Astrocyte of the hippocampus (primary cell): ENCODE measurements around the gene ESAM.
A peak's percentile ranks its signal among the peaks of the same experiment; 100 is the strongest.

ENCODE experiments used
- DNase-seq: peaks from one replicate; pipeline ENCODE4 v3.0.0; 2011; ENCODE audit warnings: low read depth, low spot score

ESAM gene, protein sequence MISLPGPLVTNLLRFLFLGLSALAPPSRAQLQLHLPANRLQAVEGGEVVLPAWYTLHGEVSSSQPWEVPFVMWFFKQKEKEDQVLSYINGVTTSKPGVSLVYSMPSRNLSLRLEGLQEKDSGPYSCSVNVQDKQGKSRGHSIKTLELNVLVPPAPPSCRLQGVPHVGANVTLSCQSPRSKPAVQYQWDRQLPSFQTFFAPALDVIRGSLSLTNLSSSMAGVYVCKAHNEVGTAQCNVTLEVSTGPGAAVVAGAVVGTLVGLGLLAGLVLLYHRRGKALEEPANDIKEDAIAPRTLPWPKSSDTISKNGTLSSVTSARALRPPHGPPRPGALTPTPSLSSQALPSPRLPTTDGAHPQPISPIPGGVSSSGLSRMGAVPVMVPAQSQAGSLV

GRCh38 chr11:124762105-124762623 is at the start of gene ESAM:
Gene ESAM (minus strand): TSS chr11:124762290. CDS start chr11:124762154, 136 bp downstream.
- DNase-seq = no peak

GRCh38 chr11:124811399-124812125 is 49.5 kb upstream of the ESAM start:
- DNase-seq = no peak

DNA sequence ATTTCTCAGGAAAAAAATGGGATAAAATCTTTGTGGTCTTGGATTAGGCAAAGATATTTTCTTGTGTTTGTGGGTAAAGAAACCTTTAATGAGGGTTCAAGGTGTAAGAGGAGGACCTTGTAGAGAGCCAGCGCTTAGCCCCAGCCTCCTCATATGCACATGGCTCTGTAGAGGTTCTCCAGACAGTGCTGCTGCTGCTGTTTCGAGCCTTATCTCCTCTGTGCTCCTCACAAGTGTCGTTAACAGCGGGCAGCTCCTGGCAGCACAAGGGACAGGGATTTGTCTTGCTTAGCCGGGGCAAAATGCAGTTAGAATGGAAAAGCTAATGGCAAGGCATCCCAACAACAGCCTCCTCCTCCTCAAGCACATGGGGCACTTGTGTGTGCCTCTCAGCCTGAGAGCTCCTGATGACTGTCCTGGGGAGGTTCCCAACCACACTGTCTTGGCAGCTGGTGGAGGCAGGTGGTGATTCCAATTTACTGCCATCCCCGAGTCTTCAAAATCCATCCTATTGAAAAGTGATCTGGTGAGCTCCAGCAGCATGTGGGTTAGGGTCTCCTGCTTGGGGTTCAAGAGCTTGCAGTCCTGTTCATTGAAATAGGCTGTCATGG is 45.7 kb upstream of the ESAM start:
- no peak for DNase-seq

DNA sequence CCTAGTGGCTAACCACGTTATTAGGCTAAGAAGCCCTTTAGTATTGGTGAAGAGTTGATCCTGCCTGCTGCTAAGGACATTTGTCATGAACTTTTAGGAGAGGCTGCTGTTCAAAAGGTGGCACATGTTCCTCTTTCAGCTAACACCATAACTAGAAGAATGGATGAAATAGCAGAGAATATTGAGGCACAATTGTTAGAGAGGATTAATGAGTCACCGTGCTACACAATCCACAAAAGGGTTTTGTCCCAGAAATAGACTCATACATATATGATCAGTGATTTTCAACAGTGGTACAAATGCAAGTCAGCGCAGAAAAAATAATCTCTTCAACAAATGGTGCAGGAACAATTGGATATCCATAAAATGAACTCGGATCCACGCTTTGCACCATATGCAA is 45.1 kb upstream of the ESAM start:
- DNase-seq = no peak

- no peak for DNase-seq
Observed at GRCh38 chr11:124804884-124805283, 42.8 kb upstream of the ESAM start.

DNA sequence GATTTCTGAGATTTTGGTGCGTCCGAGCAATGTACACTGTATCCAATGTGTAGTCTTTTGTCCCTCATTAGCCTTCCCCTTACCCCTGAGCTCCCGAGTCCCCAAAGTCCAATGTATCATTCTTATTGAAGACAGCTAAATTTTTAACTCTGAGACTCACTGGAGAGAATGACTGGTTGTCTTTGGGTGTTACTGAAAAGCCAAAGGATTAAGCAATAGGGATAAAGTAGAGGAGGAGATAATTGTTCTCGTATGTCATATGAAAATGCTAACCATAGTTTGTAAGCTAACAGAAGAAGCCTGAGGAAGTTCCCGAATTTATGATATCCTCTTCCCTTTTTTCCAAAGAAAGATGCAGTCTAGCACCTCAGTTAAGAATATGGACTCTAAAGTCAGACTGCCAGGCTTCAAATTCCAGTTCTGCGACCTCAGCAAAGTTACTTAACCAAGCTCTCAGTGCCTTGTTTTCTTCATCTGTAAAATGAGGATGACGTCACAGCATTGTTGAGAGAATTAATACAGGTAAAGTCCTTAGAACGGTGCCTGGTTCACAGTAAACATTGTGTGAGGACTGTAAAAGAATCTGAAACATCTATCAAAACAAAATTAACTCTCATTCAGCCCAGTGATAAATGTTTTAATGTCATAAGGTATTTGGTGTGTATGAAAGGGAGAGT is 39.7 kb upstream of the ESAM start:
- DNase-seq = no peak

GRCh38 chr11:124801014-124801413 is 38.9 kb upstream of the ESAM start:
- peak; percentile 33 for DNase-seq

DNA sequence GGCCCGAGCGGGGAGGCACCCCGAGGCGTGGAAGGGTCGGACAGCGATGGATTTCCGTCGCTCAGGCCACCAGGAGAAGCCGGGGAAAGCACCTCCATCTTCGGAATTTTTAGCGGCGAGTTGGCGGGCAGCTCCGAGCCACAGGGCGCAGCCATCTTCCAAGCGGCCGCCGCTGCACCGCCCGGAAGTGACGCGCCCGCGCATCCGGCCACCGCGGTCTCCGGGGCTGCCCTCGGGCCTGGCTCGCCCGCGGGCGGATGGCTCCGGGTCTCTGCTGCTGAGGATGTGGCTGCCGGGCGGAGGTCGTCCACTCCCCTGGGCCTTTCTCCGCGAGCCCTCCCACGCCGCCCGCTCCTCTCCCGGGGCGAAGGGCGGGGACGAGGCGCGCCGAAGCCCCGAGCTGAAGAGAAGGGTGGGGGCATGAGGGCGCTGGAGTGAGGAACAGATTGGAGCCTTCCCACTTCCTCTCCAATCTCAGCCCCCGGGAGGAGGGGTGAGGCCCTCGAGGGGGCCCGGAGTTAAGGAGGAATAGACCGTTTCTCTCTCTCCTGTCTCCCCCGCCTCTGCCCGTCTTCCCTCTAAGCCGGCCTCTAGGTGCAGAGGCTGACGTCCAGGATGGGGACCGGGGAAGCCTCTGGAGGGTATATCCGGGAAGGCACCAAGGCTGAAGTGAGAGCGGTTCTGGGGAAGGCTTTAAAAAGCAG is 38.3 kb upstream of the ESAM start, which contains the start of gene MSANTD2:
TSS of gene MSANTD2 (minus strand) at position 181 of the 704 bp plus-strand sequence. CDS start at position 155, 26 bp downstream.
- DNase-seq = peak; percentile 93

DNA sequence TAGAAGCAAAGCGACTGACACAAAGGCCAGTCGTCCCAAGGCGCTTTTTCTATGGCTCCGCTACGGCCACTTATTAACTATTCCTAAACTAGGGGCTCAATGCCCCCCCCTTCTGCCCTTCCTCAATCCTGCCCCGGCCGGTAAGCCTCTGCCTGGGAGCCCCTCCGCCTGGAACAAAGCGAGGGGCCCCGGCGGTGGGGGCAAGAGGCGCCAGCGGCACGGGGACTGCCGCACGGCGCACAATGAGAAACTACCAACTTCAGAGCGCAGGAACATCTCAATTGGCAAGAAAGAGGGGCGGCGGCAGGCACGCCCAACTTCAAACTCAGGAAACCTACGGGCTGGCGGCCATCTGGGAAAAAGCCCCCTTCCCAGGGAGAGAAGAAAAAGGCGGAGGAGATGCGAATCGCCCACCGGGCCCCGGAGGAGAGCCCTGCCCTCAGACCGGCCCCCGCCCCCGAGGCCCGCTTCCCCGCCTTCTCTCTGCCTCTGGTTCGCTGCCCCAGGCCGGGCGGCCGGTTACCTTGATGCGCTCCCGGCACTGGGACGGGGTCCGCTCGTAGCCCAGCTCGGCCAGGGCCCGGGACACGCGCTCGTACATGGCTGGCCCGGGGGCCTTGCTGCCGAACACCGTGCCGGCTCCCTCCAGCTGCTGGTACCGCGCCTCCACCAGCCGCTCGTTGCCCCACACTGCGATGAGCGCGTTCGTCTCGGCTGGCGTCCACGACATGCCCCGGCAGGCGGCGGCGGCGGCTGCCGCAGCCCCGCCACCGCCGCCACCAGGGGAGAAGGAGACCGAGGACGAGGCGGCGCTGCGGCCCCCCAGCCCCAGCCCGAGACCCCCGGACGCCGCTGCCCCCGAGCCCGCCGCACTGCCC is 37.5 kb upstream of the ESAM start:
- peak; percentile 60 for DNase-seq

DNA sequence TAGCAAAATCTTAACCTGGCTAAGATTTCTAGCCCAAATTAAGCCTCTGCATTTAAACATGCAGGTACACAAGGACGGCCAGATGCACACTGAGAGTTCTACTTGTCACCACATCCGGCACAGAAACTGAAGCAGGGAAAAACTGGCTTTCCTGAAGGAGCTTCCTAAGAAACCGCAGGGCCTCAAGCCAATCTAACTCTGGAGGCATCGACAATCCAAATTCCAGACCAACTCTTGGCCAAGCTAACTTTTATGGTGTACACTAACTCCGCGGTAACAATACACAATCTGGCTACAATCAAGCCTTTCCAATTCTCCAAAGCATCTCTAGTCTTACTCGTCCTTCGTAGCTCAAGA is 36.9 kb upstream of the ESAM start:
- peak; percentile 77 for DNase-seq

DNA sequence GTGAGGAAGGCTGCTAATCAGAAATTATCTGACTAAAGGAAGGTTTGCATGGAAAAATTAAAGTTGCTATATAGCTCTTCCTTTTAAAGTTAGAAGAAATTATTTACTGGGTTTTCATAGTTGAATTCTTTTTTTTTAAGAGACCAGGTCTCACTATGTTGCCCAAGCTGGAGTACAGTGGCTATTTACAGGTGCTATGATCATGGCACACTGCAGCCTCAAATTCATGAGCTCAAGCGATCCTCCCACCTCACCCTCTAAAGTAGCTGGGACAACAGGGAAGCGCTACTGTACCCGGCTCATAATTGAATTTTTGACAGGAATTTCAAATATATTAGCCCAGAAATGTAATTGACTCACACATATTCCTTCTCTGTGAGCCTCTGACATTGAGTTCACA is 34.2 kb upstream of the ESAM start:
- no peak for DNase-seq

GRCh38 chr11:124793466-124794278 is 31.6 kb upstream of the ESAM start:
- peak; percentile 66 for DNase-seq

DNA sequence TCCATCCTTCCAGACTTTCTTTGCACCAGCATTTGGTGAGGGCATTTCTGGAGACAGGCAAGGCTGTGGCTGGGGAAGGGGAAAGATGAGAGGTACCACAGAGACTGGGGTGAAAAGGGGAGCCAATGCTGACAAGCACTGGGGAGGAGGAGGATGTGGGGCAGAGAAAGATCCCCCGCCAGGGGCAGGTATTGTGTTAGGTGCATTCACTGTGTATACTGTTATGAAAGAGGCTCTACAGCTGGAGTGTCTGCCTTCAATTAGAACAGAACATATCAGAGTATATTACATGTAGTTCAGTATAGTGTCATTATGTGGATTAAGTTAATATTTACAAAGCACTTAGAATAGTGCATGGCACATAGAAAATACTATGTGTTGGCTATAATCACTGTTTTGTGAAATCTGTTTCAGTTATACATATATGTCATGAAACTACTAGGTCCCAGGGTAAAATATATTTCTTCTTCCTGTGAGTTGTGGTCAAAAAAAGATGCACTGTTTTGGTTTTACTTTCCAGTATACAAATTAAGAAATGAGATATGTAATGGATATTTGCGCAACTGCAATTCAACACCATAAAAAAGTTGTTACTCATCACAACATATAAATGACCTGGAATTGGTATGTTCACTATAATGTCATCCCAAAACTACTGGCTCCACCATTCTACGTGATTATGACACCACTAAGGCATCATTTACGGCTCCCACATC is 29.7 kb upstream of the ESAM start:
- DNase-seq = no peak

- DNase-seq = no peak
Observed at GRCh38 chr11:124788521-124788920, 26.4 kb upstream of the ESAM start.

DNA sequence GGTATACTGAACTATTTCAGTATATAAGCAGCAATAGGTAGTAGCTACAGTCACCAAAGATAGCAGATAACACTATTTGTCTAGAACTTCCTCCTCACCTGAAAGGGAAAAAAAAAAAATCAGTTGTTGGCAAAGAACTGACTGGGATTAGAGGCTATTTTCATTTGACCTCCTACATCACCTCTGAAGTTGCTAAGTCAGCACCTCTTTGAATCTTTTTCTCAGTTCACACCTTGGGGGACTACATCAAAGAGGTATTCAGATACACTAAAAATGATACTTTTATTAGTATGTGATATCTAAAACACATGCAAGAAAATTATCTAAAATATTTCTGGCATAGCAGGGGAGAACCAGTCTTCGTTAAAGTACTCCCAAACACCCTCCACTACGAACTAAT is 22.0 kb upstream of the ESAM start:
- no peak for DNase-seq

DNA sequence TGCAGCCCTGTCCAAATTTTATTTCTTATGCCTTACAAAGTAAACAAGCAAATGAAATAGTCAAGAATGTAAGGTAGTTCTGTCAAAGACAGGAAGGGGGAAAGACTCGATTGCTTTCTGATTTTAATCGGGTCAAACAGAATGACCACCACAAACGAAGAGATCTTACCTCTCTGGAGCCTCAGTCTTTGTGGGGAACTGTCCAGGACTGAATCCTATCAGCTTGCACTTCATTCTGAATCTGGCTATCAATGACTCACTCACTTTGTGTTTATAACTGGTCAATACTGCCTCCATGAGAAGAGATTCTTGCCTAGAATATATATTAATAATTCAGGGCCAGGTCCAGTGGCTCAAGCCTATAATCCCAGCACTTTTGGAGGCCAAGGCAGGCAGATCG is 20.9 kb upstream of the ESAM start:
- no peak for DNase-seq

GRCh38 chr11:124779568-124779967 is 17.5 kb upstream of the ESAM start:
- DNase-seq = no peak

GRCh38 chr11:124778281-124778680 is 16.2 kb upstream of the ESAM start:
- no peak for DNase-seq
